Measurements from ENCODE around the gene OSBPL5. TPM values are rescaled to one million over a fixed set of nuclear protein-coding genes. Genes with fewer than 3 reads are reported as not detected.

The OSBPL5 gene
- total RNA-seq, 4 donors from 2014 or later = 9.2 to 18.5 (median 14.0) TPM

DNA sequence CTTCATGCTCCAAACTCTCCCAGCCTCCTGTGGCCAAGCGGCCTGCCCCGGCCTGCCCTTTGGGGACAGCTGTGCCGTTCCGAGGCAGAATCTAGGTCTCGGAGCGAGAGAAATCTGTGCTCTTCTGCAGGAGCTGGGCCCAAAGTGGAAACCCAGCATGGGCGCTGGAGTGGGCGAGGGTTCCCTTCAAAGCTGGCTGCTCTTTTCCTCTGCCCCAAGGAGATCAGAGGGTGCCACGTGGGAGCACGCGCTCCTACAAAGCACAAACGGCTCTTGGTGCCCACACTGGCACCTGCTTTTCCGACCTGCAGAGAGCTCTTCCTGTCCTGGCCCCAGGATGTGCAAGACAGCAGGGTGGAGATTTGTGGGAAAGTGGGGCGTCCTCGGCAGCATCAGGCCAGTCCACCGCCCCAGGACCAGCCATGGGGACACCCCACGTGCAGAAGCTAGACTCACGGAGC lies 6.9 kb downstream of the OSBPL5 start:
- Histone ChIP-seq H3K27ac (no peak overlapping the region), H3K9me3 (no peaks in the 10 kb centered on the region), H3K4me3 (no peak overlapping the region), H3K36me3 (no peaks in the 10 kb centered on the region), H3K27me3 (no peaks in the 10 kb centered on the region), H3K4me1 (peaks cover 62 to 73% of the 10 kb centered on the region in 2 donors)
- TF ChIP-seq POLR2A (IDR thresholded peaks at IDR 0.05) = no peak
- TF ChIP-seq, protein P1, sequence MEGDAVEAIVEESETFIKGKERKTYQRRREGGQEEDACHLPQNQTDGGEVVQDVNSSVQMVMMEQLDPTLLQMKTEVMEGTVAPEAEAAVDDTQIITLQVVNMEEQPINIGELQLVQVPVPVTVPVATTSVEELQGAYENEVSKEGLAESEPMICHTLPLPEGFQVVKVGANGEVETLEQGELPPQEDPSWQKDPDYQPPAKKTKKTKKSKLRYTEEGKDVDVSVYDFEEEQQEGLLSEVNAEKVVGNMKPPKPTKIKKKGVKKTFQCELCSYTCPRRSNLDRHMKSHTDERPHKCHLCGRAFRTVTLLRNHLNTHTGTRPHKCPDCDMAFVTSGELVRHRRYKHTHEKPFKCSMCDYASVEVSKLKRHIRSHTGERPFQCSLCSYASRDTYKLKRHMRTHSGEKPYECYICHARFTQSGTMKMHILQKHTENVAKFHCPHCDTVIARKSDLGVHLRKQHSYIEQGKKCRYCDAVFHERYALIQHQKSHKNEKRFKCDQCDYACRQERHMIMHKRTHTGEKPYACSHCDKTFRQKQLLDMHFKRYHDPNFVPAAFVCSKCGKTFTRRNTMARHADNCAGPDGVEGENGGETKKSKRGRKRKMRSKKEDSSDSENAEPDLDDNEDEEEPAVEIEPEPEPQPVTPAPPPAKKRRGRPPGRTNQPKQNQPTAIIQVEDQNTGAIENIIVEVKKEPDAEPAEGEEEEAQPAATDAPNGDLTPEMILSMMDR (IDR thresholded peaks at IDR 0.05 in 4 of 5, conservative IDR thresholded peaks at IDR 0.05 in 1 of 5) = no peak
- ATAC-seq = no peak
- intact Hi-C loops (cut with DNase I; ENCODE audit: low total_unique reads) (no loop called here), in situ Hi-C loops (cut with MboI; ENCODE audit: low sequenced_read_pairs in 4 of 4) (no loop called here)
- peak in 1 of 2 donors; percentile 4 for DNase-seq

DNA sequence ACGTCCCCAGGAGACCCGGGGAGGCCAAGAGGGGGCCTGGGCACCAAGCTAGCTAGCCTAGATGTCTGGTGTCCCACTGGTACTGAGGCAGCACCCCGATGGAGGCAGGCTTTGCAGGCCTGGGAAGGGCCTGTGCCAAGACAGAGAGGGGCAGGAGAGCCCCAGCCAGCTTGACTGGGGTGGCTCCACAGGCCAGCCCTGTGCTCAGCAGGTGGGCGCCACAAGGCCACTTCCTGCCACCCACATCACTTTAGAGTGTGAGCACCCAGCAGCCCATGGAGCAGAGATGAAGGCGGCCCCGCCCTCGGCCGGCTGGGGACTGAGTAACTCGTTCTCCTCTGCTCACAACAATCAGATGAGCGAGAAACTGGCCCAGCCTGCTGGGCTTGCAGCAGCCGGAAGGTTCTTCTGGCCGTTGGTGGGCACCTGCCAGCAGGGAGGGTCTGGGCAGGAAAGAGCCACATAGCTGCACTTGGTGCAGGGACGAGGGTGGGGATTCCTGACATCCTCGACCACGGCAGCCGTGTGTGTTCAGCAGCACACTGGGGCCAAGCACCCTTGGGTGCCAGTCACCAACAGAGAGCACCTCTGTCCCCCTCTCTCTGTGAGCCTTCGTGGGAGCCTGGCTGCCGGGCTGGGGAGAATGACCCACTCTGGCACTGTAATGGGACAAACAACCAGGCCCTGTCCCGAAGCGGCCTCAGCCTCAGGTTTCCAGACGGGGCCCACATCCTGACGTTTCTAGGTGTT lies 7.6 kb downstream of the OSBPL5 start:
- in situ Hi-C loops (cut with MboI; ENCODE audit: low sequenced_read_pairs in 4 of 4) (no loop called here), intact Hi-C loops (cut with DNase I; ENCODE audit: low total_unique reads) (no loop called here)
- no peak overlapping the region for H3K4me3 ChIP-seq
- peaks cover 62 to 73% of the 10 kb centered on the region in 2 donors for H3K4me1 ChIP-seq
- DNase-seq (peak in 1 of 2 donors; percentile 7), ATAC-seq (no peak)
- H3K27me3 ChIP-seq = no peaks in the 10 kb centered on the region
- TF ChIP-seq POLR2A (IDR thresholded peaks at IDR 0.05) = no peak
- TF ChIP-seq, protein P1 (IDR thresholded peaks at IDR 0.05 in 4 of 5, conservative IDR thresholded peaks at IDR 0.05 in 1 of 5) = no peak
- H3K9me3 ChIP-seq = no peaks in the 10 kb centered on the region
- no peaks in the 10 kb centered on the region for H3K36me3 ChIP-seq
- peak overlapping the region; percentile 23 to 64 (median 49) for H3K27ac ChIP-seq

DNA sequence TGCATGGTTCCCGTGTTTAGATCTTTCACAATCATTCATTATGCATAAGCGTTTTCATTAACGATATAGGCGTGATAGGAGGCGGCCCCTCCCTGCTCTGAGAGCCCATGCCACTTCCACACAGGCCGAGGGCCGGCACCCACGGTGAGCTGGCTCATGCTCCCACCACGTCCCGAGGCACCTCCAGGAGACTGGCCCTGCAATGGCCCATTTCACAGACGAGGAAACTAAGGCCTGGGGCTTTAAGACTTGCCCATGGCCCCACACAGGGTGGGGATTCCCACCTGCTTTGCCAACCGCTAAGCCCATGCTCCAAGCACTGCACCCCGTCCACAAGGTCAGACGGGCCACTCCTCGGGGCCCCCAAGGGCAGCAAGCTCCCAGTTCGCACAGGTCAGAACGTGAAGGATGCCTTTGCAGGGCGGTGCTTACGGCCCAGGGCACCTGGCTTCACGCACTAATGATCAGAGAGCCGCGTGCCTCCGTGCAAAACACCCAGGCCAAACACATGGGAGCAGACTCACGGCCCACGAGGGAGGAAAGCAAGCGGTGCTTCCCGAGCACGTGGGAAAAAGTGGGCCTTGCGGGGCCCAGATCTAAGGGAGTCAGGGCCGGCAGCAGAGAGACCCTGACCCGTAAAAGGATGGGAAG lies 8.3 kb downstream of the OSBPL5 start:
- peak overlapping the region; percentile 23 to 64 (median 49) for H3K27ac ChIP-seq
- in situ Hi-C loops (cut with MboI; ENCODE audit: low sequenced_read_pairs in 4 of 4) = no loop called here
- ATAC-seq = no peak
- no peak for DNase-seq
- H3K9me3 ChIP-seq = no peaks in the 10 kb centered on the region
- H3K4me3 ChIP-seq = no peak overlapping the region
- TF ChIP-seq POLR2A (IDR thresholded peaks at IDR 0.05) = no peak
- TF ChIP-seq, protein P1 (IDR thresholded peaks at IDR 0.05 in 4 of 5, conservative IDR thresholded peaks at IDR 0.05 in 1 of 5) = no peak
- H3K27me3 ChIP-seq = no peaks in the 10 kb centered on the region
- H3K36me3 ChIP-seq = no peaks in the 10 kb centered on the region
- peaks cover 54 to 68% of the 10 kb centered on the region in 2 donors for H3K4me1 ChIP-seq
- intact Hi-C loops (cut with DNase I; ENCODE audit: low total_unique reads) = no loop called here

DNA sequence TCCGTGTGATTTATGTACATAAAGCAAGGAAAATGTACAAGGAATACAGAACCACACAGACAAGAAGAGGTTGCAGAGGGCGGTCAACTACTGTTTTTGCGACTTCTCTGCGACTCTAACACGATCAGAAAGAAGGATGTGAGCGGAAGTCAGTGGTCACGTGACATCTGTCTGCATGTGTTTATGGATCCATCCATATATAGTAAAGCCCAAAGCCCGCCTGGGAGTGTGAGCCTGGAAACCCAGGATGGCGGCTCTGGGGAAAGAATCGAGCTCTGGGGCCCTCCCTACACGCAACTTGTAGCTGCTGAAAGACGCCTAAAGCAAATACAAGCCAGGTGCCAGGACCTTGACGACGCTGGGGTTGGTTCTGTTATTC lies 8.8 kb downstream of the OSBPL5 start:
- H3K9me3 ChIP-seq = no peaks in the 10 kb centered on the region
- no peak overlapping the region for H3K4me3 ChIP-seq
- TF ChIP-seq POLR2A (IDR thresholded peaks at IDR 0.05) = no peak
- TF ChIP-seq, protein P1 (IDR thresholded peaks at IDR 0.05 in 4 of 5, conservative IDR thresholded peaks at IDR 0.05 in 1 of 5) = no peak
- no peaks in the 10 kb centered on the region for H3K27me3 ChIP-seq
- in situ Hi-C loops (cut with MboI; ENCODE audit: low sequenced_read_pairs in 4 of 4) = no loop called here
- intact Hi-C loops (cut with DNase I; ENCODE audit: low total_unique reads) = no loop called here
- no peak for DNase-seq
- peak overlapping the region; percentile 55 to 71 (median 59) for H3K27ac ChIP-seq
- H3K4me1 ChIP-seq = peaks cover 49 to 66% of the 10 kb centered on the region in 2 donors
- no peaks in the 10 kb centered on the region for H3K36me3 ChIP-seq
- ATAC-seq = no peak

Measured in gastrocnemius medialis (tissue), 4 donors.